ENCODE data around the gene RASA2.

The RASA2 gene, protein sequence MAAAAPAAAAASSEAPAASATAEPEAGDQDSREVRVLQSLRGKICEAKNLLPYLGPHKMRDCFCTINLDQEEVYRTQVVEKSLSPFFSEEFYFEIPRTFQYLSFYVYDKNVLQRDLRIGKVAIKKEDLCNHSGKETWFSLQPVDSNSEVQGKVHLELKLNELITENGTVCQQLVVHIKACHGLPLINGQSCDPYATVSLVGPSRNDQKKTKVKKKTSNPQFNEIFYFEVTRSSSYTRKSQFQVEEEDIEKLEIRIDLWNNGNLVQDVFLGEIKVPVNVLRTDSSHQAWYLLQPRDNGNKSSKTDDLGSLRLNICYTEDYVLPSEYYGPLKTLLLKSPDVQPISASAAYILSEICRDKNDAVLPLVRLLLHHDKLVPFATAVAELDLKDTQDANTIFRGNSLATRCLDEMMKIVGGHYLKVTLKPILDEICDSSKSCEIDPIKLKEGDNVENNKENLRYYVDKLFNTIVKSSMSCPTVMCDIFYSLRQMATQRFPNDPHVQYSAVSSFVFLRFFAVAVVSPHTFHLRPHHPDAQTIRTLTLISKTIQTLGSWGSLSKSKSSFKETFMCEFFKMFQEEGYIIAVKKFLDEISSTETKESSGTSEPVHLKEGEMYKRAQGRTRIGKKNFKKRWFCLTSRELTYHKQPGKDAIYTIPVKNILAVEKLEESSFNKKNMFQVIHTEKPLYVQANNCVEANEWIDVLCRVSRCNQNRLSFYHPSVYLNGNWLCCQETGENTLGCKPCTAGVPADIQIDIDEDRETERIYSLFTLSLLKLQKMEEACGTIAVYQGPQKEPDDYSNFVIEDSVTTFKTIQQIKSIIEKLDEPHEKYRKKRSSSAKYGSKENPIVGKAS

GRCh38 chr3:141486746-141487520 lies at the start of gene RASA2:
Gene RASA2, plus strand, starts transcription at chr3:141487027. Its CDS starts 57 bp downstream, at chr3:141487084.
- peak; percentile 82 for DNase-seq

- peak; percentile 34 for DNase-seq
Measured at GRCh38 chr3:141439589-141439988, 47.2 kb upstream of the RASA2 start.

- DNase-seq = no peak
Measured at GRCh38 chr3:141440942-141441341, 45.9 kb upstream of the RASA2 start.

DNA sequence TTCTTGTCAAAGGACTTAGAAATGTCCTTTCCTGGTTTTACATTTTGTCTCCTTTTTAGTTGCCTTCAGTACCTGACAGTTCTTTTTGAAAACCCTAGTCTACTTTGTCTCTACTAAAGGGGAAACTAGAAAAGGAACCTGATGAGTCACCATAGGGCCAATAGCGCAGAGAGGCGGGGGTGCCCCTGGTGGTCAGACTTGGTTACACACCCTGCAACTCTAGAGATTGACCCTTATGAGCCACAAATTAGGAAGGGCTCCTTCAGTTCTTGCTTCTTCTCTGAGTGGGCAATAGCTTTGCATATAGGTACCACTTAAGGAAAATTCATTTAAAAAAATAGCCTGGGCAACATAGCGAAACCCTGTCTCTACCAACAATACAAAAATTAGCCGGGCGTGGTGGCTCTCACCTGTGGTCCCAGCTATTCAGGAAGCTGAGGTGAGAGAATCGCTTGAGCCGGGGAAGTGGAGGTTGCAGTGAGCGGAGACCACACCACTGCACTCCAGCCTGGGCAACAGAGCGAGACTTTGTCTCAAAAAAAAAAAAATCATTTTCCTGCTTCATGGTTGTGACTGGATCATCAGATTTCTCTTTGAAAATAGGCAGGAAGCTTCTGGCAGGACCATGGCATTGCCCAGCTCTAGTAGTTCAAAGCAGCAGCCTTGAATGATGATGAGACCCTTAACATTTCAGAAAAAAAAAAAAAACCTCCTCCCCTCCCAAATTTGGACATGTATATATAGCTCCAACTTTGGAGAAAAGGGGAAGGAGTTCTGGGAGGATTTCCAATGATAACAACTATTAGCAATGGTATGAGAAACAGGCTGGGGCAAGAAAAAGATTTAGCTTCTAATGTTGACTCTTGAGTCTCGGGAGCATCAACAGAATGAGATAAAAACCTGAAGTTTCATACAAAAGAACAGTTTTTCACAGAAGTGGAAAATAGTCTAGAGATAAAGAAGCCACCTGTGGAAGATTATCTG lies 45.2 kb upstream of the RASA2 start:
- DNase-seq = peak; percentile 91

GRCh38 chr3:141442446-141442845 lies 44.4 kb upstream of the RASA2 start:
- no peak for DNase-seq

GRCh38 chr3:141442914-141443313 lies 43.9 kb upstream of the RASA2 start:
- DNase-seq = no peak

DNA sequence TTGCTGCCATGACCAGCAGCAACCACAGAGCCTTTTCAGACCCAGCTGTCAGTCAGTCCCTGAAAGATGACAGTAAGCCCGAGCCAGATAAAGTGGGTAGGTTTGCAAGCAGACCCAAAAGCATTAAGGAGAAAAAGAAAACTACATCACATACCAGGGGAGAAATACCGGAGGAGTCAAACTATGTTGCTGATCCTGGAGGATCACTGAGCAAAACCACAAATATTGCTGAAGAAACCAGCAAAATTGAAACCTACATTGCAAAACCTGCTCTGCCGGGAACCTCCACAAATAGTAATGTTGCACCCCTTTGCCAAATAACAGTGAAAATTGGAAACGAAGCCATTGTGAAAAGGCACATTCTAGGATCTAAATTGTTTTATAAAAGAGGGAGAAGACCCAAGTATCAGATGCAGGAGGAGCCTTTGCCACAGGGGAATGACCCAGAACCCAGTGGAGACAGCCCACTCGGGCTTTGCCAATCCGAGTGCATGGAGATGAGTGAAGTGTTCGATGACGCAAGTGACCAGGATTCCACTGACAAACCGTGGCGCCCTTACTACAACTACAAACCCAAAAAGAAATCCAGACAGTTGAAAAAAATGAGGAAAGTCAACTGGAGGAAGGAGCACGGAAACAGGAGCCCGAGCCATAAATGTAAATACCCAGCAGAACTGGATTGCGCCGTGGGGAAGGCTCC lies 42.1 kb upstream of the RASA2 start:
- DNase-seq = no peak

- DNase-seq = no peak
Measured at GRCh38 chr3:141445990-141446389, 40.8 kb upstream of the RASA2 start.

- DNase-seq = no peak
Measured at GRCh38 chr3:141446737-141447136, 40.1 kb upstream of the RASA2 start.

DNA sequence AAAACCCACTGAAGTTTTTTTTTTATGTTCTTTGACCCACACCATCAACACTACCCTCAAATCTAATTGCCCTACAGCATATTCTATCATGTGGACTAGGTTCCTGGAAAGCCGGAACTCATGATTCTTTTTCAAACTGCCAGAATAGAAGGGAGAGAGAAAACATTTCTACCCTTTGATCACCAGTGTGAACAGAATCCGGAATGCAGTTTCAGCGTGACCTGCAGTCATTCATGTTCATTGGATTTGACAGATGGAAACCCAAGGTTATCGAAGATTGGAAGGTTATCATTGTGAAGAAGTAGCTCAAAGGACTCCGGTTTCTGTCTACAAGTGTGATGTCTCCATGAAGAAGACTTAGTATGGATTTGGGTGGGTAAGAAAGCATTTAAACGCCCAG lies 39.4 kb upstream of the RASA2 start:
- no peak for DNase-seq

DNA sequence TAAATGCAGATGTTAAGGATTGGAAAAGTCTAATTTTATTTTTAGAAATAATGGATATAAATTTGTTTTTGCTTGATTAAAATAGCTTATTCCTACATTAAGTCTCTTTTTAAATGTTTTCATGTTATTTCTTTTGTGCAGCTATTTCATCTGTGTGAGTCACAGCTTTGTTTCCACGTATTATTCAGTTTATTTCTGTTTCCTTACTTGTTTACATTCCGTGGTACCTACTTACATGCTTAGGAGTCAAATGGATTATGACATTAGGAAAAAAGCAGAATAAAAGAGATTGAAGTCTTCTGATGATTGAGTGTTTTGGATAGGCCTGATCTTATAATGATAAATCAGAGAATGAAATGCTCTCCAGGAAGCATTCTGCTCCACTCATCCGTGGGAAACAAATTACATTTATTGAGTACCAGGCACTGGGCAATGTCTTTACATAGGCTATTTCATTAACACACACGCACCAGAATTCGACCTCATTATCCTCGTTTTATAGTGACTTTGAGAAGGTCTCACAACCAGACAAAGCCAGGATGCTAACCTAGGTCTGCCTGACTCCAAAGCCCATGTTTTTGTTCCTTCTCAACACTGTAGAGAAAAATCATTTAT lies 38.1 kb upstream of the RASA2 start:
- DNase-seq = no peak

DNA sequence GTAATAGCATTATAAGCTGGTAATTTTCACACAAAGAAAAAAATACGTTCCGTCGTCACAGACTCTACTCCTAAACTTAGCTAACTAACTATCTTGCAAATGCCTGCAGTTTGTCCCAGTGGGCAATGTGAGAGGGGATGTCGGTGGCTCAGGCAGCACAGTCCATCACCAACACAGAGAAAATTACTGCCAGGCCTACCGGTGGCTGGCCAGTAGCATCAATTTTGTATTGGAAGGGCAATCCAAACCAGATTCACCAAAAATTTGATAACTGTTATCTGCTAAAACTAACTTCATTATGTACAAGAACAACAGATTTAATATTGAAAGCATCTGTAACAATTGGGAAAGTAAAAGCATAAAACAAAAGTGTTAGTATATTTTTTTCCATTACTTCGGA lies 37.4 kb upstream of the RASA2 start:
- DNase-seq = no peak

- peak; percentile 73 for DNase-seq
Measured at GRCh38 chr3:141450727-141451375, 36.0 kb upstream of the RASA2 start.

DNA sequence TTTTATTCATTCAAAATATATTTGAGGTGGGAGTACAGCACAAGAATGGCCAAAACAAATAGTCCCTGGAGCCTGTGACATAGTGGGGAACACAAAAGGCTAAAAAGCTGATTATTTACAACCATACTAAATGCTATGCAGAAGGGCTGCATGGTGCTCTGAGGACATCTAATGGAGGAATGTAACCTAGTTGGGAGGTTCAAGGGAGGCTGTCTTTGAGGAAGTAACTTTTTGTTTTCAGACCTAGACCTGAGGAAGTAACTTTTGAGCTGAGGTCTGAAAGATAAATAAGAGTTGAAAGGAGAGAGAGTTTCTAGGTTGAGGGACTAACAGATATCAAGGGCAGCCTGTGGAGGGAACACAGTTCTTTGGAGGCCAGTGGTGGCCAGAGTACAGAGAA lies 34.8 kb upstream of the RASA2 start:
- DNase-seq = peak; percentile 95

GRCh38 chr3:141452773-141453172 lies 34.1 kb upstream of the RASA2 start:
- peak; percentile 40 for DNase-seq

DNA sequence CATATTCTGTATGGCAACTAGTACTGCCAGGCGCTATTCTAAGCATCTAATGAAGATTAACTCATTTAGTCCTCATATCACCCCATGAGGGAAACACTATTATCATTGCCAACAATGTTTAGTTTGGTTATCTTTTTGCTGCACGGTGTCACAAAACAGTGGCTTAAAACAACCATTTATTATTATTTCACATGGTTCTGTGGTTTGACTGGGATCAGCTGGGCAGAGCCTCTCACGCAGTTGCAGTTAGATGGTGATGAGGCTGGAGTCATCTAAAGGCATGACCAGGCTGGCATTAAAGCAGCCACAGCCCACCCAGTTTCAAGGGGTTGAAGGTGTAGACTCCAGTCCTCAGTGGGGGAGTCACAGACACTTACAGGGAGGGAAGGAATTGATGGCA lies 32.8 kb upstream of the RASA2 start:
- DNase-seq = peak; percentile 10

- peak; percentile 86 for DNase-seq
Measured at GRCh38 chr3:141454906-141455602, 31.8 kb upstream of the RASA2 start.

GRCh38 chr3:141455603-141456300 lies 31.1 kb upstream of the RASA2 start:
- no peak for DNase-seq

DNA sequence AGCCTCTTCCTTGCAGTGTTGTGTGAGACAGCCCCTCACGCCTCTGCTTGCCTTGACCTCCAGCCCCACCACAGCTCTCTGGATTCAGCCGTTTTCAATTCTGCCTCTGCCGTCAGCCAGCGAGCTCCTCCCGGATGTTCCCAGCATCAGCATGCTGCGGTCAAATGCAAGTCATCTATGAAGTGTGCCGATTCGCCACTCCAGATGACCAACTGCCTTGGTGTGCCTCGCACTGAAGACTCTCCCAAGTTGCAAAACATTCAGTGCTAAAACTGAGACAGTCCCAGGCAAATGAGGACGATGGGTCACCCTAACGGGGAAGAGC lies 30.6 kb upstream of the RASA2 start:
- DNase-seq = no peak

All from OCI-M1 (cell line).